ENCODE measurements around the gene TSPAN8. TPM values are rescaled to one million over a fixed set of nuclear protein-coding genes. Genes with fewer than 3 reads are reported as not detected.
"Not testable (repeated sequence)": the region's sequence is repeated elsewhere in the genome, so short reads cannot be mapped to it uniquely, and the experiment has no call there.

The TSPAN8 gene
- total RNA-seq, 2 donors from 2014 or later: not detected

DNA sequence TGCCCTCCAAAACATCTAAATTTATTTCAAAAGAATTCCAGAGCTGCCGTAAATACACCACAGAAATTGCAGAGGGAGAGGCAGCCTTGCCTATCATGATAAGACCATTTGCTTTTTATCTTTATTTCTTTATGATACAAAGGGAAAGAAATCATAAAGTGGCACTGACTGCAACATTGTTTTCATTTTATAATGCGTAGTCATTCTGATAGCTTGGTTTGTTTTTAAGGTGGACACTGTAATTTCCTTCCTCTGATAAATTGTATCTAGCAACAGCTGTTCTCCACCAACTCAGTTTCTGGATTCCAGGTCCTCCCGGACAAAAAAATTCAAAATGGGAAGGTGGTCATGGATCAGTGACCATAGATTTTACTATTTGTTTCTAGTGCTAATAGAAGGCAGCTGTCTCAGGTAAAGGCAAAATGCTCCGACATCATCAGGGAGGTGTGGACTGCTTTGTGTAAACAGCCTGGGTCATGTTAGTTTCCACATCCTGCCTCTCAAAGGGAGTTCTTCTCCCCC is 623 bp upstream of the TSPAN8 start:
- H3K4me1 Mint-ChIP-seq (ENCODE audit: low read depth in 2 of 2): no peaks in the 10 kb centered on the region
- H3K36me3 Mint-ChIP-seq: no peaks in the 10 kb centered on the region
- ATAC-seq: no peak
- H3K4me3 Mint-ChIP-seq: no peak overlapping the region
- H3K27me3 Mint-ChIP-seq: no peaks in the 10 kb centered on the region
- peaks cover 9% of the 10 kb centered on the region for H3K9me3 Mint-ChIP-seq
- H3K27ac Mint-ChIP-seq: no peak overlapping the region
- DNase-seq (ENCODE audit: low spot score): no peak

DNA sequence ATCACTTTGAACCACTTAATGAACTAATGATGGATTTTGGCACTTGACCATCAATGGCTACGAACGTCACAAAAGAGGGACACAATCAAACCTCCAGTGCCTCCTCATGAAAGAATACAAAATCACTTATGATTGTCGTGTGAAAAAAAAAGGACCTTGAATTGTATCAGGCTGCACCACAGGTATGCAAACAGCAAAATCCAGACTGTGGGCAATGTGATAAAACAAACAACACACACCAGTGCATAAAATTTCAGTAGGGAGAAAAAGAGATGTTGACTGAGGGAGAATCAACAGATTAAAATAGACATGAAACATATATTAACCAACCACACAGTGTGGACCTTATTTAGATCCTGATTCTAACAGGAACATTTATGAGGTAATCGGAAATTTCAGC is 2.6 kb downstream of the TSPAN8 start:
- Mint-ChIP-seq H3K27ac (no peak overlapping the region), H3K4me1 (ENCODE audit: low read depth in 2 of 2) (no peaks in the 10 kb centered on the region), H3K27me3 (no peaks in the 10 kb centered on the region), H3K4me3 (no peak overlapping the region), H3K36me3 (peaks cover 4% of the 10 kb centered on the region), H3K9me3 (peaks cover 9% of the 10 kb centered on the region)
- DNase-seq (ENCODE audit: low spot score): no peak
- ATAC-seq: no peak

DNA sequence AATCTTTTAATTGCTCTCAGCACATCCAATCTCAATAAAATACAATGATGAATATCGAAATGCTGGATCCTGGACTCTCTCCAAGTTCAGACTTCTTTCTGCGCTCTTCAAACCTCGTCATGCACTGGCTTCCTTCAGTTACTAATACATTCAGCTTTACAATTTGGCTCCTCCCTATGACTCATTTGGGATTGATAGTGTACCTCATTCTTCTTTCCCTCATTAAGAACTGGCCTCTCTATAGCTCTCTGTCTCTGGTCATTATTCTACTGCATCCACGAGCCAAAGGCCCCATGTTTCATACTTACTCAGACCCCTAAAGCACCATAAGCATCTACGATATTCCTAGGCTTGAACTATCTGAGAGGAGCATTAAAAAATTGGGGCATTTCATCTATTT is 4.9 kb downstream of the TSPAN8 start:
- H3K4me1 Mint-ChIP-seq (ENCODE audit: low read depth in 2 of 2): no peaks in the 10 kb centered on the region
- ATAC-seq (no peak), DNase-seq (ENCODE audit: low spot score) (no peak)
- H3K36me3 Mint-ChIP-seq: peaks cover 4% of the 10 kb centered on the region
- no peaks in the 10 kb centered on the region for H3K27me3 Mint-ChIP-seq
- no peak overlapping the region for H3K4me3 Mint-ChIP-seq
- H3K9me3 Mint-ChIP-seq: peaks cover 7% of the 10 kb centered on the region
- no peak overlapping the region for H3K27ac Mint-ChIP-seq

DNA sequence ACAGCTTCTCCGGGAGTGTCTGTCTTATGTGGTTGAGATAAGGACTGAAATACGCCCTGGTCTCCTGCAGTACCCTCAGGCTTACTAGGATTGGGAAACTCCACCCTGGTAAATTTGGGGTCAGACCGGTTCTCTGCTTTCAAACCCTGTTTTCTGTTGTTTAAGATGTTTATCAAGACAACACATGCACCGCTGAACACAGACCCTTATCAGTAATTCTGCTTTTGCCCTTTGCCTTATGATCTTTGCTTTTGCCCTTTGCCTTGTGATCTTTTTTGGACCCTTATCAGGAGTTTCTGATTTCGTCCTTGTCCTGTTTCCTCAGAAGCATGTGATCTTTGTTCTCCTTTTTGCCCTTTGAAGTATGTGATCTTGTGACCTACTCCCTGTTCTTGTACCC is 7.8 kb downstream of the TSPAN8 start:
- not testable (repeated sequence) for ATAC-seq; H3K27me3 Mint-ChIP-seq; H3K36me3 Mint-ChIP-seq; H3K4me1 Mint-ChIP-seq (ENCODE audit: low read depth in 2 of 2); H3K9me3 Mint-ChIP-seq; H3K27ac Mint-ChIP-seq; H3K4me3 Mint-ChIP-seq; DNase-seq (ENCODE audit: low spot score)

DNA sequence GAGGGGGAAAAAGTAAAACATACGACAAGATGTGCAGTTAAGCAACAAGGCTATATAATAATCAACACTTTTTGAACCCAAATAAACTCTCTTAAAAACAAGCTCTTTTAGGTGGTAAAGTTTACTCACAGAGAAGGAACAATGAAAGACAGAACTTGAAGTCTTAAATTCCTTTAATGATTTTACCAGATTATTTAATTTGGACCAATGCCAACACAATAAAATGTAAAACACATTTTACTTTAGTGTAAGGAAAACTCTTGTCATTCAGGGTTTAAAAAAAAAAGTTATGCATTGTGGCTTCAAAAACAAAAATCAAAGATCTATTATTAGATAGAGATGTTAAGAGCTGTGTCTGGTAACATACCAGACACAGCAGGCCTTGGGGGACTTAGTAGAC is 13.1 kb downstream of the TSPAN8 start:
- DNase-seq (ENCODE audit: low spot score) (no peak), ATAC-seq (no peak)
- Mint-ChIP-seq H3K36me3 (no peaks in the 10 kb centered on the region), H3K27me3 (no peaks in the 10 kb centered on the region), H3K4me3 (no peak overlapping the region), H3K27ac (no peak overlapping the region), H3K9me3 (no peaks in the 10 kb centered on the region), H3K4me1 (ENCODE audit: low read depth in 2 of 2) (no peaks in the 10 kb centered on the region)

DNA sequence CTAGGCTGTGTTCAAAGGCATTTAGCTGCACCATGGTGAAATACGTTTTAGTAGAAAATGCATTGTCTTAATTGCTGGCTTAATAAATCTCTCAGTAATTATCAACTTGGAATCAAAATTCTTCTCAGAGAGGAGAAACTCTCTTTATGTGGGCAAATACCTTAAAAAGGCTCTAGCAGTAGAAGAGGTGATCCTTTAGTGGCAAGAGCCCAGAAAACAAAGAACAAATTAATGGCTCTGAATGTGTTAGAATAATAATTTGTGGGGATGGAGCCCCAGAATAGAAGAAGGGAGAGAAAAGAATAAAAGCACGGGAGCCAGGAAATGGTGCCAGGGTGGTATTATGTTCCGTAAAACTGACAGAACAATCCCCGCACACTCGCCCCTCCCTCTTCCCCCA is 14.8 kb downstream of the TSPAN8 start:
- ATAC-seq (no peak), DNase-seq (ENCODE audit: low spot score) (no peak)
- no peak overlapping the region for H3K27ac Mint-ChIP-seq
- peaks cover 3% of the 10 kb centered on the region for H3K9me3 Mint-ChIP-seq
- H3K36me3 Mint-ChIP-seq: no peaks in the 10 kb centered on the region
- H3K4me3 Mint-ChIP-seq: no peak overlapping the region
- H3K4me1 Mint-ChIP-seq (ENCODE audit: low read depth in 2 of 2): no peaks in the 10 kb centered on the region
- H3K27me3 Mint-ChIP-seq: no peaks in the 10 kb centered on the region

DNA sequence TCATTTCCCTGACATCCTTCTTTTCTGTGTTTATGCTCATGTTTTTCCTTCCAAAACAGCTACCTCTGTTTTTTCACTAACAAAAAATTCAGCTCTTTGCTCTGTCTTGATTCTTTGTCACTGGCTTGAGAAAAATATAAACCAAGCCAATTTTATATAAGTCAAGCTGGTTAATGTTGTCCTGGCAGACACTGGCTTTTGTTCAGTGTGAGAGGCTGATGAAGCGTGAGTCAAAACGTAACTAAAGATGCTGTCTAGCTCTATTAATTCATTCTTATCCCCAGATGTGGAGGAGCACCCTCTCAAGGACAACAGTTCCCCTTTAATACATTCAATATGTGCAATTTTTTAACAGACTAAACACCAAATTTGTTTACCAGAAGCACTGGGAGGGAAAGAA is 15.8 kb downstream of the TSPAN8 start:
- peaks cover 3% of the 10 kb centered on the region for H3K9me3 Mint-ChIP-seq
- H3K27me3 Mint-ChIP-seq: no peaks in the 10 kb centered on the region
- no peak for DNase-seq (ENCODE audit: low spot score)
- H3K4me1 Mint-ChIP-seq (ENCODE audit: low read depth in 2 of 2): no peaks in the 10 kb centered on the region
- no peak overlapping the region for H3K4me3 Mint-ChIP-seq
- no peak overlapping the region for H3K27ac Mint-ChIP-seq
- H3K36me3 Mint-ChIP-seq: no peaks in the 10 kb centered on the region
- no peak for ATAC-seq

DNA sequence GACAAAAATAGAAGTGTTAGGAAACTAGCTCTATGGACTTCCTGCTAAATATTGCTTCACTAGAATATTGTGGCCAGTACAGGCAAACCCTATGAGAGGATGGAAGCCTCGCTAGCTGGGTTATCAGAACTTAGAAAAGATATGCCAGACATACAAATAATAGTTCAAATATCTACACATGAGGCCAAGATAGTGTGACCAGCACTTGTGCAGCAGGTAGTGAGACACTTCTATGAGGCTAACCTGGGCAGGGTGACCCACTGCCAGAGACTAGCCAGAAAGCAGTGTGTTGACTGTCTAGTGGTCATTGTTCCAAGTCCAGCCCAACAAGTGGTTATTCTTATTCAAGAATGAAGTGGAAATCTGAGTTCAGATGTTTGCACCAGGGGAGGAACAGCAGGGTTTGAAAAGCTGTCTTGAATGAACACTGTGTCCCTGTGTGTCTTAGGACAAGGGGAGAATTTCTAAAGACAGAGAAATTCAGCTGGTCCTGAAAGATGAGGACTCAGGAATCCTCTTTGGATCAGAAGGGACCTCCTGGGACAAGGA is 16.3 kb downstream of the TSPAN8 start:
- no peaks in the 10 kb centered on the region for H3K4me1 Mint-ChIP-seq (ENCODE audit: low read depth in 2 of 2)
- H3K27me3 Mint-ChIP-seq: no peaks in the 10 kb centered on the region
- no peaks in the 10 kb centered on the region for H3K36me3 Mint-ChIP-seq
- H3K9me3 Mint-ChIP-seq: peaks cover 3% of the 10 kb centered on the region
- DNase-seq (ENCODE audit: low spot score): no peak
- H3K4me3 Mint-ChIP-seq: no peak overlapping the region
- ATAC-seq: no peak
- no peak overlapping the region for H3K27ac Mint-ChIP-seq

DNA sequence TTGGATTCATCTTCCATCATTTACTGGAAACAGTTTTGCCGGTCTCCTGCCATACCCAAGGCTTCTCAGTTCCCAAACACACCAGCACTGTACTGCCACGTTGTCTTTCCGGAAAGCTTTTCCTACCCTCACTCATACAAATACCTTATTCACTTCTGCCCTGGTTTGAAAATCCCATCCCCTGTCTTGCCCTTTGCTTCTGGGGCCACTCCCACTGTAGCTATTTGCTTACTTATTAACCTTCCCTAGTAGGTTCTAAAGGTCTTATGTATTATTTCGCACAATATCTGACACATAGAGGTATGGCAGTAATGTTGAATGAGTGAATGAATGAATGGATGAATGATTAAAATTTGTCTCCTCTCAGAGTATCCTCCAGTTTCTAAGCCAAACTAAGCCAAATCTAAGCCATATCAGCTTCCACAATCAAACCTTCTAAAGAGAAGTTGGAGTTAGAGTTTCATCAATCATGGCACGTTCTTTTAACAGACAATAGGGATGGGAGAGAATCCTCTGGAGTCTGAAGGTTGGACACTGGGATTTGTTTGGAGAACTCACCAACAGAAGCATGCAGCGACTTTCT is 18.6 kb downstream of the TSPAN8 start:
- ATAC-seq: no peak
- no peak for DNase-seq (ENCODE audit: low spot score)
- H3K4me1 Mint-ChIP-seq (ENCODE audit: low read depth in 2 of 2): no peaks in the 10 kb centered on the region
- peaks cover 6% of the 10 kb centered on the region for H3K9me3 Mint-ChIP-seq
- H3K36me3 Mint-ChIP-seq: no peaks in the 10 kb centered on the region
- peaks cover 0 to 2% of the 10 kb centered on the region in 2 donors for H3K27me3 Mint-ChIP-seq
- H3K27ac Mint-ChIP-seq: no peak overlapping the region
- H3K4me3 Mint-ChIP-seq: no peak overlapping the region

DNA sequence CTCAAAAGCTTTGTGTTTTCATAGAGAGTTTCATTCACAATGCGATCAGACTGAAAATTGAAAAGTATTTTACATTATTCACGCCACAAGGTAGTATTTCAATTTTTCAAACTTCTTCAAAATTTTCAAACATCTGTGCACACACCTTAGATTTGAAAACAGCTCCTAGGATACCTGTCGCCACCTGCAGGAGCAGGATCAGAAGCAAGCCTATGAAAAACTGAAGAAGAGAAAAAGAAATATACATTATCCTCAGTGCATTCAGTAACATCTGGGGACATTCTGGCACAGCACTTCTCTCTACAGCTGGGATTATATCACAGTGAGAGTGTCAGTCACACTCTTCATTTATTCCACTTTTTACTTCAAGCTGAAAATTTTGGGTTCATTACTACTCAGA is 19.8 kb downstream of the TSPAN8 start:
- Mint-ChIP-seq H3K9me3 (peaks cover 6% of the 10 kb centered on the region), H3K27me3 (peaks cover 0 to 2% of the 10 kb centered on the region in 2 donors), H3K4me3 (no peak overlapping the region), H3K27ac (no peak overlapping the region), H3K36me3 (no peaks in the 10 kb centered on the region), H3K4me1 (ENCODE audit: low read depth in 2 of 2) (no peaks in the 10 kb centered on the region)
- ATAC-seq (no peak), DNase-seq (ENCODE audit: low spot score) (no peak)

DNA sequence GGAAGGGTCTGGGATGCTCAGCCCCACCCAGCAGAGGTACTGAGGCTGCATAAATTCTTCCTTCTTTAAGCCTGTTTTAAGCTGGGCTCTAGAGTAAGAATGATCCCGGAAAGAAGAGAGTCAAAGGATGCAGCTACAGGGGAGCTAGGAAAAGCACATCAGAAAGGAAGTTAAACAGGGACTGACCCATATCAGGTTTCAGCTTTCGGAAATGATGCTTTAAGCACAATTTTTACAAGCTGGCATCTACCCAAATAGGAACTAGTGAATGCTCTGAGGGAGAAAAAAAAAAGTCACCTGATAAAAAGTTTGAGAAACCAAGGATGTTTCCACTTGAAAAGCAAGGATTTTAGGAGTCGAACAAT is 22.0 kb downstream of the TSPAN8 start:
- ATAC-seq: no peak

DNA sequence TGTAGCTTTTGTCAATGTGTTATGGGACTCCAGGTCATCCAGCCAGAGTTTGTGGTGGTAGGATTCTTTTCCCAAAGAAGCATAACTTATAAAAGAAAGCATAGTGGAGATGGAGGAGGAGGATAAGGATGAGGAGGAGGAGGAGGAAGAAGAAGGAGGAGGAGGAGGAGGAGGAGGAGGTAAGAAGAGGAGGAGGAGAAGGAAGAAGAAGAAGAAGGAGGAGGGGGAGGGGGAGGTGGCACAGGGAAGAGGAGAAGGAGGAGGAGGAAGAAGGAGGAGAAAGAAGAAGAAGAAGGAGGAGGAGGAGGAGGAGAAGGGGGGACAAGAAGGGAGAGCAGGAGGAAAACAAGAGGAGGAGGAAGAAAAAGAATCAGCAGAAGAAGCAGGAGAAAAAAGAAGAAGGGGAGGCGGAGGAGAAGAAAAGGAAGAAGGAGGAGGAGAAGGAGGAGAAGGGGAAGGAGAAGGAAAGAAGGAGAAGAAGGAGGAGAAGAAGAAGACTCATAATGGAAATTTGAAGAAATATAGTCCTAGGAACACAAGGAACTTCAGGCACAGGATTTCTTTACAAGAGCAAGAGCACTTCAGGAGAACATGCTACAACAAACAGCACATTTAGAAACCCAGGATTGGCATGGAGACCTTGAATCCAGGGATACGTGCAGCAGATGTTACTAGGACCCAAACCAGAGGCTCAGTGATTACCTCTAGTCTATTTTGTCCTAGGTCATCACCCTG is 22.6 kb downstream of the TSPAN8 start:
- peaks cover 6% of the 10 kb centered on the region for H3K9me3 Mint-ChIP-seq
- ATAC-seq (no peak), DNase-seq (ENCODE audit: low spot score) (no peak)
- no peaks in the 10 kb centered on the region for H3K36me3 Mint-ChIP-seq
- no peak overlapping the region for H3K27ac Mint-ChIP-seq
- H3K4me1 Mint-ChIP-seq (ENCODE audit: low read depth in 2 of 2): no peaks in the 10 kb centered on the region
- H3K4me3 Mint-ChIP-seq: no peak overlapping the region
- peaks cover 0 to 2% of the 10 kb centered on the region in 2 donors for H3K27me3 Mint-ChIP-seq

More for the DNA sequence above, 22.0 kb downstream of the TSPAN8 start:
- Mint-ChIP-seq H3K4me3 (no peak overlapping the region), H3K27ac (no peak overlapping the region), H3K4me1 (ENCODE audit: low read depth in 2 of 2) (no peaks in the 10 kb centered on the region), H3K36me3 (no peaks in the 10 kb centered on the region), H3K9me3 (peaks cover 6% of the 10 kb centered on the region), H3K27me3 (peaks cover 0 to 2% of the 10 kb centered on the region in 2 donors)
- DNase-seq (ENCODE audit: low spot score): no peak

DNA sequence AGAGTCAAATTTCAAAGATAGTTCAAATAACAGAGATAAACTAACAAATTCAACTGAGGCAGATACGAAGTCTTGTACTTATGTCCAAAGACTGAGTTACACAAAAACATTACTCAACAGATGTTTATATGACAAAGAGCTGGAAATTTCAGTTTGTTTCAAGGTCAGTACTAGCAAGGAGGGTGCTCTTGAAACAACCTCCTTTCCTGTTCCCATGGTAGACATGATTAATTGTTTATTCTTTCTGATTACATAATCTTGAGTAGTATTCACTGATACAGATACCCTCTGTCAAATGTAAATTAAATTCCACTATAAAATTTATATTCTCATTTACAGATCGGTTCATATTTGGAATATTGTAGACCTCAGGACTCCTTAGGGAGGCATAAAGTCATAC is 23.4 kb downstream of the TSPAN8 start:
- peaks cover 0 to 2% of the 10 kb centered on the region in 2 donors for H3K27me3 Mint-ChIP-seq
- peaks cover 6% of the 10 kb centered on the region for H3K9me3 Mint-ChIP-seq
- no peak overlapping the region for H3K27ac Mint-ChIP-seq
- DNase-seq (ENCODE audit: low spot score): no peak
- H3K4me3 Mint-ChIP-seq: no peak overlapping the region
- ATAC-seq: no peak
- H3K4me1 Mint-ChIP-seq (ENCODE audit: low read depth in 2 of 2): no peaks in the 10 kb centered on the region
- no peaks in the 10 kb centered on the region for H3K36me3 Mint-ChIP-seq

DNA sequence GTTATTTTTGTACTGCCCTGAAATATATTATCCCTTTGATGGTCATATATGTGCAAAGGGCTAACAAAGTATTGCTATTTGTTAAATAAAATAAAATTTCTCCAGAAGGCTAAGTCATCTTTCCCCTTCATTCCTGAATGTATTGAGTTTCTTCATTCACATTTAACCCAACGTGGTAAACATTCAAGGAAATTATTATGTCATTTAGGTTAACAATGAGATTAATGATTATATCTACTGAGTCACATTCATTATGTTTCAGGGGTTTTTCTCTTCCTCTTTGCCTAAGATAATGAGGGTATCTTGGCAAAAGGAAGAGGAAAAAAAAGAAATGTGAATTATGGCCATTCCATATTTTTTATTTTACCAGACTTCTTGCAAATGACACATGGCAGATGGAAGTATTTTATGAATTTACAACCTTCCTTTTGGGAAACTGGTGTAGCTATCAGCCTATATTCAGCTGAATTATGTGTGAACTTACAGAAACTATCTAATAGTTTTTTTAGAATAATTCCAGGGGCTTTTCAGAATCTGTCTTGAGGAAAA is 27.2 kb downstream of the TSPAN8 start:
- H3K27ac Mint-ChIP-seq: no peak overlapping the region
- DNase-seq (ENCODE audit: low spot score): no peak
- H3K9me3 Mint-ChIP-seq: peaks cover 6% of the 10 kb centered on the region
- H3K36me3 Mint-ChIP-seq: no peaks in the 10 kb centered on the region
- no peaks in the 10 kb centered on the region for H3K4me1 Mint-ChIP-seq (ENCODE audit: low read depth in 2 of 2)
- no peak for ATAC-seq
- no peak overlapping the region for H3K4me3 Mint-ChIP-seq
- peaks cover 0 to under 1% of the 10 kb centered on the region in 2 donors for H3K27me3 Mint-ChIP-seq

Measured in natural killer cell treated with Interleukin-12 subunit alpha and Interleukin-12 subunit beta and Interleukin-15 and Interleukin-18, amount 100 ng/mL, for 72 hours (primary cell).